HEK293 (cell line): ENCODE data around the gene PRR36.

Experiments used
- CTCF ChIP-seq: fragments of 450-650 bp; formaldehyde crosslinking; IDR thresholded peaks from 2 replicates; pipeline ENCODE4 v1.5.1; 2016; ENCODE audit warnings: missing biosample characterization, missing genetic modification characterization
- ZBTB49 ChIP-seq: fragments of 450-650 bp; formaldehyde crosslinking; IDR thresholded peaks from 2 replicates; pipeline ENCODE4 v1.5.1; 2016; ENCODE audit warnings: missing biosample characterization, missing genetic modification characterization, low read depth
- ZBTB7A ChIP-seq: fragments of 450-650 bp; formaldehyde crosslinking; IDR thresholded peaks from 2 replicates; pipeline ENCODE4 v1.5.1; 2016; ENCODE audit warnings: low read depth, missing biosample characterization, missing genetic modification characterization

- TF ChIP-seq ZBTB7A (tag by site-specific recombination) (no peak), CTCF (tag by site-specific recombination) (no peak), ZBTB49 (tag by site-specific recombination) (no peak)
Measured at GRCh38 chr19:7874897-7875273, 695 bp upstream of the PRR36 start.
